GM18502 (cell line): ENCODE results near the gene SAMD3.
"Not testable (repeated sequence)": the region's sequence is repeated elsewhere in the genome, so short reads cannot be mapped to it uniquely, and the experiment has no call there.

Source experiments
- ATAC-seq: cut with Tn5 transposase; IDR thresholded peaks from one replicate; pipeline ENCODE4 v1.9.1; 2021; ENCODE audit warnings: mild to moderate bottlenecking; ENCODE audit not compliant: unreplicated experiment, poor library complexity

Gene SAMD3

GRCh38 chr6:130182466-130182865 is 40.3 kb downstream of the SAMD3 start:
- ATAC-seq = no peak

- no peak for ATAC-seq
Measured at GRCh38 chr6:130178692-130179091, 44.1 kb downstream of the SAMD3 start.

GRCh38 chr6:130176378-130176777 is 46.4 kb downstream of the SAMD3 start:
- ATAC-seq = no peak

DNA sequence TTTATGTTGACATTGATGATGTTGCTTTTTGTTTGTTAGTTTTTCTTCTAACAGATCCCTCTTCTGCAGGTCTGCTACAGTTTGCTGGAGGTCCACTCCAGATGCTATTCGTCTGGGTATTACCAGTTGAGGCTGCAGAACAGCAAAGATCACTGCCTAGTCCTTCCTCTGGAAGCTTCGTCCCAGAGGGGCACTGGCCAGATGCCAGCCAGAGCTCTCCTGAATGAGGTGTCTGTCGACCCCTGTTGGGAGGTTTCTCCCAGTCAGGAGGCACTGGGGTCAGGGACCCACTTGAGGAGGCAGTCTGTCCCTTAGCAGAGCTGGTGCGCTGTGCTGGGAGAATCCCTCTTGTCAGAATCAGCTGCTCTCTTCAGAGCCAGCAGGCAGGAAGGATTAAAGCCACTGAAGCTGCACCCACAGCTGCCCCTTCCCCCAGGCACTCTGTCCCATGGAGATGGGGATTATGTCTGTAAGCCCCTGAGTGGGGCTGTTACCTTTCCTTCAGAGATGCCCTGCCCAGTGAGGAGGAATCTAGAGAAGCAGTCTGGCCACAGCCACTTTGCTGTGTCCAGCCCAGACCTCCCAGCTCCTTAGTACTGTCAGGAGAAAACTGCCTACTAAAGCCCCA is 49.3 kb downstream of the SAMD3 start:
- ATAC-seq = not testable (repeated sequence)

DNA sequence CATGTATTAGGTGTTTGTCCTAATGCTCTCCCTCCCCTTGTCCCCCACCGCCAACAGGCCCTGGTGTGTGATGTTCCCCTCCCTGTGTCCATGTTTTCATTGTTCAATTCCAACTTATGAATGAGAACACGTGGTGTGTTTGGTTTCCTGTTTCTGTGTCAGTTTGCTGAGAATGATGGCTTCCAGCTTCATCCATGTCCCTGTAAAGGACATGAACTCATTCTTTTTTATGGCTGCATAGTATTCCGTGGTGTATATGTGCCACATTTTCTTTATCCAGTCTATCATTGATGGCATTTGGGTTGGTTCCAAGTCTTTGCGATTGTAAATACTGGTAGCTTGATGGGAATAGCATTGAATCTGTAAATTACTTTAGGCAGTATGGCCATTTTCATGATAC is 52.6 kb downstream of the SAMD3 start:
- not testable (repeated sequence) for ATAC-seq

DNA sequence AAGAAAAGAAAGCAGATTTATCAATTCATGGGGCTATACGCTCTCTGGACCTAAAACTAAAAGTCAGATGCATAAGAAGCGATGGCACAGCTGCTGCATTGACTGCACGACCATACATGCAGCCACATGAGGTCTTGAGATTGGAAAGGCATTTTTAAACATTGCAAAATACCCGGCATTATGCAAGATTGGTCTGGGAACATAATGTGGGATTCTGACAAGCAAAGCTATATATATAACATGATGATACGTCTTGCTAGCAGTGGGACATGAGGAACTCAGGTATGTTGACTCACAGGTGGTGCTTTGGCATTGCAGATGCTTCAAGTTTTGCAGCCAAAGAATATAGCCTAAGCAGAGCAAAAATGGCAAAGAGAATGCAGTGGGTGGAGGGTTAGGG is 55.1 kb downstream of the SAMD3 start:
- ATAC-seq = no peak

GRCh38 chr6:130164251-130164650 is 58.5 kb downstream of the SAMD3 start:
- no peak for ATAC-seq

DNA sequence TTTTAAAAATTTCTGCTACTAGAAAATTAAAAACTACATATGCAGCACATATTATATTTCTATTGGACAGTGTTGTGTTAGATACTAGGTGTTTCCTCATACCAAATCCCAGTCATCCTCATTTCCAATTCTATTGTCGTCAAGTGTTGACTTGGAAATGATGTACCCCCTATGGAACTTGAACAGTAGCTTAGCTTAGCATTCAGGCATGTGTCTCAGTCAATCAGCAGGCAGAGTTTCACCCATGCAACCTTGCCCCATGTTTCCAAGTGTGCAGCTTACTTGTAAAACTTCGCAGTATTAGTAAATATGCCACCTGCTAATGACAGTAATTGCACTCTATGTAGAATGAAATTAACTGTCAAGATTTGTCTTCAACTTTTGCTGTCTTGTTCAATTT is 59.5 kb downstream of the SAMD3 start:
- no peak for ATAC-seq

- ATAC-seq = no peak
Measured at GRCh38 chr6:130162421-130162820, 60.3 kb downstream of the SAMD3 start.

GRCh38 chr6:130161683-130162404 is 60.9 kb downstream of the SAMD3 start:
- ATAC-seq = no peak

GRCh38 chr6:130159956-130160355 is 62.8 kb downstream of the SAMD3 start:
- no peak for ATAC-seq

DNA sequence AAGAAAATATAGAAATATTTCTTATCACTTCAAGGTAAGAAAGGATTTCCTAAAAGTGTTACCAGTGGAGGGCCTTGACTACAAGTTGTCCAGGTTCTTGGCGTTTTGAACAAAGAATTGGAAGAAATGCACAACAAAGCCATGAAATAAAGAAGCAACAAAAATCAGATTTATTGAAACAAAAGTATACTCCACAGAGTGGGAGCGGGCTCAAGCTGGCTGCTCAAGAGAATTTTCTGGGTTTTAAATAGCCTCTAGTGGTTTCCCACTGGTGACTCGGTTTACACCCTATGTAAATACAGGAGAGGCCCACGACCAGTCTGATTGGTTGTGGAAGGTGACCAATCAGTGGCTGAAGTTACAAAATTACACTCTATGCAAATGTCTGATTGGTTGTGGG is 64.2 kb downstream of the SAMD3 start:
- ATAC-seq = no peak

GRCh38 chr6:130158056-130158455 is 64.7 kb downstream of the SAMD3 start:
- ATAC-seq = no peak

DNA sequence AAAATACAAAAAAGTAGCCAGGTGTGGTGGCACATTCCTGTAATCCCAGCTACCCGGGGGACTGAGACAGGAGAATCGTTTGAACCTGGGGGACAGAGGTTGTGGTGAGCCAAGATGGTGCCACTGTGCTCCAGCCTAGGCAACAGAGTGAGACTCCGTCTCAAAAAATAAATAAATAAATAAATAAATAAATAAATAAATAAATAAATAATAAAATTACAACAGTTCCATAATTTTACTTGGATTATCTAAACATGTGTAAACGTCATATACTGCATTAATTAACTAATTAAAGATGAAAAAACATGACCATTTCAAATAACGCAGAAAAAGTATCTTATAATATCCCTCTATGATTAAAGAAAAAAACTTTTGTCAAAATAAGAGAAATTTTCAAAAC is 65.8 kb downstream of the SAMD3 start:
- no peak for ATAC-seq

DNA sequence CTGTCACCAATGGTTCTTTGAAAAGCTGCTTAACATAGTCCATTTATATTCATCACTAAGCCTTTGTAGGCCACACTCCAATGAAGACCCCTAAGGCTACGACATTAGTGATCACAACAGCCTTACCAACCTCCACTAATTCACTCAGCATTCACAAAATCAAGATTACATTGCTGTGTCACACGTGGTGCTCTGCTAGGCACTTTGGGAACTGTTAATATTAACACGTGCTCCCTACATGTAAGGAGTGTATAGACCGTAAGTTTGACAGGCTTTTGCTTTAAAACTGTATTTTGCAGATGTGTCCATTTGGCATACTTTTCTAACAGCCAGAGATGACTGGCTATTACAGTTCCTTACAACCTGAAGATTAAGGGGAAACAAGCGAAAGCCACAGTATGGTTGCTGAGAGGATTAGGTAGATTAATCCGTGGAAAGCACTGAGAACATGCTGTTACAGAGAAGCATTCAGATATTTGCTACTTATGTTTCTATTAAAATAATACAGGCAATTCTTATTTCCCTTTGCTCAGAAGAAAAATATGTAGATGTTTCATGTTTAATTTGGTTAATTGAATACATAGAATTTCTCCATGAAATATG is 69.7 kb downstream of the SAMD3 start:
- ATAC-seq = no peak

- no peak for ATAC-seq
Measured at GRCh38 chr6:130150906-130151305, 71.8 kb downstream of the SAMD3 start.

GRCh38 chr6:130149016-130149415 is 73.7 kb downstream of the SAMD3 start:
- not testable (repeated sequence) for ATAC-seq

DNA sequence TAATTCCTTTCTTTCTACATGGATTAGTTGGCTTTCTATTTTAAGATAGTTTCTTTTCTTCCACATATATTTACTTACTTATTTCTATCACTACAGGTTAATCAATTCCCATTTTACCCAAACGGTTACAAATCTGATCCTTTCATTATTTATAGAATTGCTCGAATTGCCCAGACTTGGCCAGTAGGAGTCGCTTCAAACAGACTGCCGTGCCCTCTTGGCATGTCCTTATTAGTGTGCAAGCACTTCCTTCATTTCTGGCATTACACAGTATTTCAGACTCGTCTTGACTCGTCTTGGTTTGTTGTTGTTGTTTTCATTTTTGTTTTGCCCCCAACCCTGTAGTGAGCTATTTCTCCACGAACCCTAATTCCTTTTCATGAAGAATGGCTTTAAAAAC is 74.6 kb downstream of the SAMD3 start:
- no peak for ATAC-seq

DNA sequence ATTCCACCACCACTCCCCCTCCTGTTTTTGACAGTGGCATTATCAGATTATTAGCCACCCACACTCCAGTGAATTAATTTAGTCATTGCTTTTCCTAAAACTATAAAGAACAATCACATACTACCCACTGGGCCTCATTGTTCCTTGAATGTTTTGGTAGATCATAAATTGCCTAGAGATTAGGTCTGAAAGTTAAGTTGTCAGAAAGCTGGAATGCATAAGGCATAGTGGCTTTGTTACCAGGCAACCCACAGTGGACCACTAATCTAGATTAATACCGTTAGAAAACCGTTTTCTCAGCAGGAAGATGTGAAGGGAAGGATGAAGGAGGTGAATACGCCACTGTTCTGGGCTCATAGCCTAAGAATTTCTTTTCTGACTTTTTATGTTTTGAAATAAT is 75.6 kb downstream of the SAMD3 start:
- no peak for ATAC-seq

- ATAC-seq = no peak
Measured at GRCh38 chr6:130143709-130144108, 79.0 kb downstream of the SAMD3 start.

DNA sequence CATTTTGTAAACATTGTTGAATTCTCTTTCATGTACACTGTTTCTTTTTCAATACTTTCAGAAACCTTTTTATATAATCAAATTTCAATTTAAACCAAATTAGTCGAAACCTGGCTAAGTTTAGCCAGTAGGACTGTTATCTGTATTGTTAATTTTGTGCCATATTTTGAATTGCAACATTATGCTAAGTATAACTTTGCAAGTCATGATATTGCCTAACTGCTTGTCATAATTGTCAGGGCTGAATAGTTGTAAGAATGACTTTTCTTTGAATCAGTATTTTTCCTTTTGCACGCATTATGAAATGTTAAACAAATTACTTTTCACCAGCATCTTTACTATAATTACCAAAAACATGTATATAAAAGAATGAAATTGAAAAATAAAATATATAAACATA is 82.7 kb downstream of the SAMD3 start:
- no peak for ATAC-seq

GRCh38 chr6:130138909-130139242 is 83.9 kb downstream of the SAMD3 start:
- ATAC-seq = peak; percentile 48
